Endothelial cell of umbilical vein (primary cell): ENCODE measurements around the gene EPHX1. TPM values are rescaled to one million over a fixed set of nuclear protein-coding genes. Genes with fewer than 3 reads are reported as not detected.

ENCODE experiments used
- BruUV-seq: library from RNA; stranded (reverse); fragments of 400-500 nt; replicated peaks from 2 replicates; lab custom pipeline; 2021; lab: Mats Ljungman, UMichigan
- CTCF ChIA-PET: fragments of 300-600, 350-600 bp; sonication (Branson Sonifier 250); formaldehyde crosslinking; loops from one replicate; lab custom pipeline; 2021; ENCODE audit warnings: antibody characterized with exemption, inconsistent platforms; lab: Charles Lee
- POLR2A ChIA-PET: fragments of 300-600, 350-600 bp; sonication (Branson Sonifier 250); formaldehyde crosslinking; loops from one replicate; lab custom pipeline; 2021; ENCODE audit warnings: antibody characterized with exemption, inconsistent platforms; lab: Charles Lee
- DNase-seq: peaks from one replicate; pipeline ENCODE4 v3.0.0-alpha.2; 2011; ENCODE audit warnings: low read depth, low spot score
- FAIRE-seq: peaks from 2 replicates; lab custom pipeline; 2011; peaks lifted over from hg19 to GRCh38; lab: Jason Lieb, UNC
- H2AFZ ChIP-seq: 2 replicates; pipeline ENCODE4 v1.6.0; 2012; ENCODE audit warnings: low read depth, low read length, control low read depth, inconsistent platforms
- H3K27ac ChIP-seq: 2 replicates; pipeline ENCODE4 v1.5.1; 2011; ENCODE audit warnings: low read depth, mild to moderate bottlenecking, control low read depth, low read length, moderate library complexity; ENCODE audit not compliant: insufficient read depth
- H3K27me3 ChIP-seq, 2 experiments: 2 replicates each; pipeline versions ENCODE4 v1.6.0 to v1.6.1; 2011; ENCODE audit warnings: low read length in 2 of 2, mixed read lengths in 1 of 2; ENCODE audit not compliant: control insufficient read depth in 2 of 2, insufficient read depth in 2 of 2
- H3K36me3 ChIP-seq, 2 experiments: 2 replicates in 1 of 2; 3 replicates in 1 of 2; pipeline ENCODE4 v1.5.1; 2011; ENCODE audit warnings: low read length in 2 of 2, mild to moderate bottlenecking in 1 of 2, moderate library complexity in 1 of 2; ENCODE audit not compliant: control insufficient read depth in 2 of 2, insufficient read depth in 2 of 2; ENCODE audit errors: extremely low read depth in 1 of 2
- H3K4me1 ChIP-seq: 3 replicates; pipeline ENCODE4 v1.5.1; 2011; ENCODE audit warnings: mild to moderate bottlenecking, low read length; ENCODE audit not compliant: control insufficient read depth, insufficient read depth; ENCODE audit errors: extremely low read depth
- H3K4me2 ChIP-seq: 2 replicates; pipeline ENCODE4 v1.6.1; 2011; ENCODE audit warnings: low read length, control low read depth, mixed read lengths; ENCODE audit not compliant: insufficient read depth
- H3K4me3 ChIP-seq, 3 experiments: fragments of 200-600 bp in 1 of 3; sonication (generic), shearing (Covaris generic) in 1 of 3; replicated peaks in 1 of 3; 2 replicates each; pipeline ENCODE4 v1.5.1; 2011 to 2016; ENCODE audit warnings: control low read depth in 3 of 3, low read length in 3 of 3, mild to moderate bottlenecking in 2 of 3, inconsistent platforms in 1 of 3, low read depth in 1 of 3, moderate library complexity in 1 of 3; ENCODE audit not compliant: insufficient read depth in 1 of 3
- H3K79me2 ChIP-seq: 2 replicates; pipeline ENCODE4 v1.6.0; 2012; ENCODE audit warnings: low read length, inconsistent platforms; ENCODE audit not compliant: control insufficient read depth, insufficient read depth
- H3K9ac ChIP-seq: replicated peaks from 2 replicates; pipeline ENCODE3; 2011; ENCODE audit warnings: low read length, control low read depth; ENCODE audit not compliant: insufficient read depth; ENCODE audit errors: extremely low read depth
- H3K9me1 ChIP-seq: replicated peaks from 3 replicates; pipeline ENCODE4 v1.6.0; 2011; ENCODE audit warnings: mild to moderate bottlenecking, low read length; ENCODE audit not compliant: control insufficient read depth, insufficient read depth; ENCODE audit errors: extremely low read depth
- H3K9me3 ChIP-seq: replicated peaks from 2 replicates; pipeline ENCODE4 v1.5.1; 2012; ENCODE audit warnings: low read length, inconsistent platforms; ENCODE audit not compliant: control insufficient read depth, insufficient read depth
- H4K20me1 ChIP-seq: replicated peaks from 2 replicates; pipeline ENCODE3; 2011; ENCODE audit warnings: mild to moderate bottlenecking, low read length; ENCODE audit not compliant: control insufficient read depth, insufficient read depth; ENCODE audit errors: extremely low read depth
- EZH2 ChIP-seq: IDR thresholded peaks from 2 replicates; pipeline ENCODE4 v1.6.1; 2012; ENCODE audit warnings: borderline replicate concordance, low read depth, mild to moderate bottlenecking, moderate library complexity, low read length, inconsistent platforms; ENCODE audit not compliant: severe bottlenecking
- FOS ChIP-seq: IDR thresholded peaks from 2 replicates; pipeline ENCODE4 v1.6.1; 2011; ENCODE audit warnings: mild to moderate bottlenecking, low read length, moderate library complexity, borderline replicate concordance; ENCODE audit not compliant: insufficient read depth
- GATA2 ChIP-seq: IDR thresholded peaks from 2 replicates; pipeline ENCODE4 v1.7.0; 2011; ENCODE audit warnings: low read depth, mild to moderate bottlenecking, moderate library complexity, mixed read lengths, low read length; ENCODE audit not compliant: insufficient read length, insufficient read depth
- JUN ChIP-seq: IDR thresholded peaks from 2 replicates; pipeline ENCODE4 v1.6.1; 2011; ENCODE audit warnings: borderline replicate concordance, low read depth; ENCODE audit not compliant: insufficient read length, insufficient read depth
- MYC ChIP-seq: IDR thresholded peaks from one replicate; pipeline ENCODE4 v1.6.1; 2011; ENCODE audit warnings: mild to moderate bottlenecking, low read depth, low read length
- POLR2A ChIP-seq: IDR thresholded peaks from 2 replicates; pipeline ENCODE4 v1.6.1; 2012; ENCODE audit warnings: low read depth, mild to moderate bottlenecking, control low read depth, low read length
- POLR2AphosphoS5 ChIP-seq: IDR thresholded peaks from 2 replicates; pipeline ENCODE4 v1.6.1; 2012; ENCODE audit warnings: low read depth, mild to moderate bottlenecking, control low read depth, low read length, moderate library complexity; ENCODE audit not compliant: insufficient read depth
- dilution Hi-C: fragments of 300-500 bp; cut with MboI; formaldehyde crosslinking; loops from one replicate; pipeline ENCODE4 v1.15.0; 2019; ENCODE audit warnings: low sequenced_read_pairs; ENCODE audit not compliant: extremely low pct_ligation_motif_present
- intact Hi-C: fragments of 100-400 bp; cut with micrococcal nuclease; formaldehyde crosslinking; loops from one replicate; pipeline ENCODE4 v1.10.0; 2022
- polyA plus RNA-seq, 4 experiments: library from polyadenylated mRNA; depleted of rRNA in 3 of 4; stranded (reverse) in 3 of 4; unstranded in 1 of 4; fragments of >200 nt; gene quantifications; 2 replicates each; pipeline versions ENCODE4 v1.2.1 to v1.2.3, GENCODE V29; 2011 to 2012; ENCODE audit warnings: missing spikeins in 1 of 4
- total RNA-seq: library from RNA; stranded (reverse); gene quantifications from 2 replicates; pipeline ENCODE4 v1.2.3, GENCODE V29; 2021
- TF ChIP-seq, protein P1 (sequence below): IDR thresholded peaks from 2 replicates; pipeline ENCODE4 v1.6.1; 2011; ENCODE audit not compliant: insufficient read depth, insufficient read length
- TF ChIP-seq, protein P2 (sequence below), 2 donors: IDR thresholded peaks; 1 replicate in 1 of 2; 2 replicates in 1 of 2; pipeline ENCODE4 v1.5.1; 2011; ENCODE audit warnings: low read length in 2 of 2, mild to moderate bottlenecking in 2 of 2, moderate library complexity in 2 of 2, control low read depth in 1 of 2, inconsistent platforms in 1 of 2, low read depth in 1 of 2; ENCODE audit not compliant: insufficient read depth in 1 of 2; ENCODE audit errors: extremely low read depth in 1 of 2

The EPHX1 gene
- total and polyA plus RNA-seq, 2 donors (not counting 3 experiments of a cell fraction or from before 2014, with no cell fraction given), result 23.7 to 25.2 TPM

DNA sequence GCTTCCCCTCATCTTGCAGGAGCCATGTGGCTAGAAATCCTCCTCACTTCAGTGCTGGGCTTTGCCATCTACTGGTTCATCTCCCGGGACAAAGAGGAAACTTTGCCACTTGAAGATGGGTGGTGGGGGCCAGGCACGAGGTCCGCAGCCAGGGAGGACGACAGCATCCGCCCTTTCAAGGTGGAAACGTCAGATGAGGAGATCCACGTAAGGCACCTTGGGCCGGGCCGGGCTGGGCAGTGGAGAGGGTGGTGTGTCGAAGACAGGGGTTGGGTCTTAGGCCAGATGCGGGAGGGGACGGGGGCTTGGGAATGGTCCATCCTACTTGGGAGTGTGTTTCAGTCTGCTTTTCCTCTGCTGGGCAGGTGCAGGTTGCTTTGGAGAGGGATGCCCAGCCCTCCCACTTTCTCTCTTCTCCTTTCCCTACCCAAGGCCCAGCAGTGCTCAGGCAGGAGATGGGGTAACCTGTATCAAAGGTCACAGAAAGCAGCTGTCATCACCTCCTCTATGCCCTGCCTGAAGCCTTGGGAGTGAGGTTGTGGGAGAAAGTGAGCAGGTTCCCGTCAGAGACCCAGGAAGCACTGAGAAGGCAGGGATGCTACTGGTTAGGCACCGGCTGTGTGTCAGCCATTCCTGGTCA, 18.9 kb downstream of the EPHX1 start:
- H3K4me1 ChIP-seq, result no peaks in the 10 kb centered on the region
- peaks cover 0 to 7% of the 10 kb centered on the region in 2 experiments for H3K36me3 ChIP-seq
- dilution Hi-C loops (no loop called here), intact Hi-C loops (no loop called here)
- H3K4me2 ChIP-seq, result no peak overlapping the region
- no peak overlapping the region for H3K9ac ChIP-seq
- H3K27ac ChIP-seq, result no peak overlapping the region
- H3K9me3 ChIP-seq, result no peaks in the 10 kb centered on the region
- no TSS peak for BruUV-seq
- POLR2A ChIA-PET, result no interaction called here
- H3K9me1 ChIP-seq, result no peaks in the 10 kb centered on the region
- no peak overlapping the region for H2AFZ ChIP-seq
- H3K4me3 ChIP-seq, result no peak overlapping the region
- H3K27me3 ChIP-seq, result no peaks in the 10 kb centered on the region
- TF ChIP-seq POLR2A (no peak), FOS (no peak), MYC (no peak), JUN (no peak), EZH2 (no peak), POLR2AphosphoS5 (no peak), GATA2 (no peak)
- TF ChIP-seq, protein P1, sequence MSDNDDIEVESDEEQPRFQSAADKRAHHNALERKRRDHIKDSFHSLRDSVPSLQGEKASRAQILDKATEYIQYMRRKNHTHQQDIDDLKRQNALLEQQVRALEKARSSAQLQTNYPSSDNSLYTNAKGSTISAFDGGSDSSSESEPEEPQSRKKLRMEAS, result no peak
- TF ChIP-seq, protein P2, sequence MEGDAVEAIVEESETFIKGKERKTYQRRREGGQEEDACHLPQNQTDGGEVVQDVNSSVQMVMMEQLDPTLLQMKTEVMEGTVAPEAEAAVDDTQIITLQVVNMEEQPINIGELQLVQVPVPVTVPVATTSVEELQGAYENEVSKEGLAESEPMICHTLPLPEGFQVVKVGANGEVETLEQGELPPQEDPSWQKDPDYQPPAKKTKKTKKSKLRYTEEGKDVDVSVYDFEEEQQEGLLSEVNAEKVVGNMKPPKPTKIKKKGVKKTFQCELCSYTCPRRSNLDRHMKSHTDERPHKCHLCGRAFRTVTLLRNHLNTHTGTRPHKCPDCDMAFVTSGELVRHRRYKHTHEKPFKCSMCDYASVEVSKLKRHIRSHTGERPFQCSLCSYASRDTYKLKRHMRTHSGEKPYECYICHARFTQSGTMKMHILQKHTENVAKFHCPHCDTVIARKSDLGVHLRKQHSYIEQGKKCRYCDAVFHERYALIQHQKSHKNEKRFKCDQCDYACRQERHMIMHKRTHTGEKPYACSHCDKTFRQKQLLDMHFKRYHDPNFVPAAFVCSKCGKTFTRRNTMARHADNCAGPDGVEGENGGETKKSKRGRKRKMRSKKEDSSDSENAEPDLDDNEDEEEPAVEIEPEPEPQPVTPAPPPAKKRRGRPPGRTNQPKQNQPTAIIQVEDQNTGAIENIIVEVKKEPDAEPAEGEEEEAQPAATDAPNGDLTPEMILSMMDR (IDR thresholded peaks at IDR 0.05; ENCODE audit: extremely low read depth in 1 of 2, insufficient read depth in 1 of 2, low read depth in 1 of 2, low read length in 2 of 2), result no peak
- FAIRE-seq, result no peak
- no peak for DNase-seq
- no peaks in the 10 kb centered on the region for H3K79me2 ChIP-seq
- H4K20me1 ChIP-seq, result no peaks in the 10 kb centered on the region
- CTCF ChIA-PET, result no interaction called here
